ENCODE data around the gene PROCA1. TPM values are rescaled to one million over a fixed set of nuclear protein-coding genes. Genes with fewer than 3 reads are reported as not detected.

Gene PROCA1
- total and polyA plus RNA-seq, 12 donors: 0.61 to 8.8 (median 2.2) TPM; not detected in 1

DNA sequence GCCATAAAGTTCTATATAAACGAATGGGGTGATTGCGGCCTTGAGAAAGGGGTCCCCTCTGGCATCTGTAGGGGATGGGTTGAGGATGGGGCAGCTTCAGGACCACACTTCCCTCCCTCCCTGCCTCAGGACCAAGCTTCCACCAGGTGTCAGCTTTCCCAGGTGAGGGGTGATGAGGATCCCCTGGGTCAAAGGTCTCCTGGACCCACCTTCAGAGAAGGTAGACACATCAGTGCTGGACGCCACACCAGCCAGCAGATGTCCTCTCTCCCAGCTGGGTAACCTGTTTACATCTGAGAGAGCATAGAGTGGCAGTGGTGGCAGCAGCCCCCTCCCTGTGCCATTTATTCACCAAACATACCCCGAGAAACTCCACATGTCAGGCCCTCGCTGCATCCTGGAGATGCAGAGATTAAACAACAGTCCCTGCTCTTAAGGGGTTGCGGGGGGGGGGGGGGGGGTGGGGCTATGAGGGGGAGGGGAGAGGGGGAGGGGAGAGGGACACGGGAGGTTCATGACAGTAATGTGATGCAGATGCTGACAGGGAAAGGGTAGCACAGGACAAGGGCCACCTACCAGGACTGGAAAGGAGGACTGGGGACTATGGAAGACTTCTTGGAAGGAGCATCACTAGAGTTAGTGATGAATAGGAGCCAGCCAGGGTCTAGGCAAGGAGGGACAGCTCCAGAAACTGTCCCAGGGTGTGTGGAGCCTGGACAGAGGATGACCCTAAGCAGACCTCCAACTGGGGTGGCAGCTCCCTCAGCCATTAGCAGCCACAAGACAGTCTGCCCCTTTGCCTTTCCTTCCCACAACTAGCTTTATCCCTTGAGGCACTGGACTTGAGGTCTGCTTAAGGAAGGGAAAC, 5.0 kb downstream of the PROCA1 start:
- DNase-seq: no peak
- no peak for TF ChIP-seq POLR2A (IDR thresholded peaks at IDR 0.05)
- TF ChIP-seq, protein P1, sequence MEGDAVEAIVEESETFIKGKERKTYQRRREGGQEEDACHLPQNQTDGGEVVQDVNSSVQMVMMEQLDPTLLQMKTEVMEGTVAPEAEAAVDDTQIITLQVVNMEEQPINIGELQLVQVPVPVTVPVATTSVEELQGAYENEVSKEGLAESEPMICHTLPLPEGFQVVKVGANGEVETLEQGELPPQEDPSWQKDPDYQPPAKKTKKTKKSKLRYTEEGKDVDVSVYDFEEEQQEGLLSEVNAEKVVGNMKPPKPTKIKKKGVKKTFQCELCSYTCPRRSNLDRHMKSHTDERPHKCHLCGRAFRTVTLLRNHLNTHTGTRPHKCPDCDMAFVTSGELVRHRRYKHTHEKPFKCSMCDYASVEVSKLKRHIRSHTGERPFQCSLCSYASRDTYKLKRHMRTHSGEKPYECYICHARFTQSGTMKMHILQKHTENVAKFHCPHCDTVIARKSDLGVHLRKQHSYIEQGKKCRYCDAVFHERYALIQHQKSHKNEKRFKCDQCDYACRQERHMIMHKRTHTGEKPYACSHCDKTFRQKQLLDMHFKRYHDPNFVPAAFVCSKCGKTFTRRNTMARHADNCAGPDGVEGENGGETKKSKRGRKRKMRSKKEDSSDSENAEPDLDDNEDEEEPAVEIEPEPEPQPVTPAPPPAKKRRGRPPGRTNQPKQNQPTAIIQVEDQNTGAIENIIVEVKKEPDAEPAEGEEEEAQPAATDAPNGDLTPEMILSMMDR (IDR thresholded peaks at IDR 0.05): no peak
- H3K36me3 ChIP-seq (replicated peaks in 1 of 2): peaks cover 0 to 18% of the 10 kb centered on the region in 2 donors
- 49 to 76% (median 60%) methylated on average over 2 to 6 of the region's 7 CpGs for WGBS, 4 donors
- intact Hi-C loops (cut with DNase I): loop anchor here in 1 of 2 donors (10.0 kb wide), 1 partner anchor 52 kb away; no protein-coding TSS in a partner anchor
- H3K4me3 ChIP-seq: no peak overlapping the region
- no peaks in the 10 kb centered on the region for H3K27me3 ChIP-seq
- H3K9me3 ChIP-seq (replicated peaks in 1 of 3): no peaks in the 10 kb centered on the region
- H3K4me1 ChIP-seq (replicated peaks in 1 of 2): peaks cover 5 to 12% of the 10 kb centered on the region in 2 donors
- no peak overlapping the region for H3K27ac ChIP-seq

DNA sequence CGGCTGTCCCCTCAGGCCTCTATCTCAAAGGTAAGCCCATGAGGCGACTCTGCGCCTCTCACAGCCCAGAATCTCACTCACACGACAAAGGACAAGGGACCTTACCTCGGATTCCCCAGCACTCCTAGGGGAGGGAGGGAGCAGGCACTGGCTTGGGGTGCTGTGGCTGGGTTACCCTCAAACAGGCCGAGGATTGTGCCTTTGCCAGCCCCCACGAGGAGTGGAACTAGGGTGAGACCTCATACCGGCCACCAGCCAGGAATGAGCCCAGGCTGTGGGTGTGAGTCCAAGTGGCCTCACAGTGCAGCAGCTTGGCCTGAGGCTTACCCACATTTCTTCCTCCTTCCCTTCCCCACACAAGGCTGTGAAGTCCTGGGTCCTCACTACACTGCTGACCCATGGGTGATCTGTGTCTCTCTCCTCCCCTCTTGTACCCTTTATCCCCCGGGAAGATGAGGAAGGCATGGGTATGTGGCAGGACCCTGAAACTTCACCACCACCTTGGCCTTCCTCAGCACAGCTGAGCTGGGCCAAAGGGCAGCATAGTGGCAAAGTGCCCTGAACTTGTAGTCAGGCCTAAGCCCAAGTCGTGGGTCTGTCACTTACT, 5.9 kb downstream of the PROCA1 start:
- Histone ChIP-seq H3K27me3 (no peaks in the 10 kb centered on the region), H3K36me3 (replicated peaks in 1 of 2) (peaks cover 0 to 26% of the 10 kb centered on the region in 2 donors), H3K9me3 (replicated peaks in 1 of 3) (no peaks in the 10 kb centered on the region), H3K4me3 (no peak overlapping the region), H3K4me1 (replicated peaks in 1 of 2) (peaks cover 0 to 8% of the 10 kb centered on the region in 2 donors), H3K27ac (no peak overlapping the region)
- TF ChIP-seq, protein P1 (IDR thresholded peaks at IDR 0.05): no peak
- TF ChIP-seq POLR2A (IDR thresholded peaks at IDR 0.05): no peak
- WGBS, 4 donors: 56 to 72% (median 66%) methylated on average over 5 to 10 of the region's 10 CpGs
- no peak for DNase-seq
- intact Hi-C loops (cut with DNase I): loop anchor here in 1 of 2 donors (10.0 kb wide), 1 partner anchor 51 kb away; no protein-coding TSS in a partner anchor

DNA sequence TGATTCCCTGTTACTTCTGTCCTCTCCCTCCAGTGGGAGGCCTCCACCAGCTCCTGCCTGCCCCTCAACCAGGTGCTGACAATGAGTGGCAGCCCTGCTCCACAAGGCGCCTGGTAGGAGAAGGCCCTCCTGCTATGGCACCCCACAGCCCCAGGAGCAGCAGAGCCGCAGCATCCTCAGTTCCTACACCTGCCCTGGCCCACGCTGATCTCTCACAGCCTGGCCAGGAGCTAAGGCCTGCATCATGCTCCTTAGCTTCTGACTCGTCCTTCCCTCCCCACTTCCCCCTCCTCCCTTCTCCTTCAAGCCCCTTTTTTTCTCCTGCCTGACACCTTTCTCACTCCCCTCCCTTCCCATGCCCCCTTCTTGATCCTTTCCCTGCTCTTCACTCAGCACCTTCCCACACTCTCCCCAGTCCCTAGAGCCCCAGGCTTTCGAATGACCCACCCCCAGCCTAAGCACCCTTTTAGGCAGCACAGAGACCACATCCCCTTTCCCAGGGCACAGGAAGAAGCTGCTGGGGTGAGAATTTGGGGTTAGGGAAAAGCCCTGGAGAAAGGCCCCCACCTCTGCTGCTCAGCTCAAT, 6.5 kb downstream of the PROCA1 start:
- Histone ChIP-seq H3K4me1 (replicated peaks in 1 of 2) (peaks cover 0 to 3% of the 10 kb centered on the region in 2 donors), H3K4me3 (no peak overlapping the region), H3K27me3 (no peaks in the 10 kb centered on the region), H3K9me3 (replicated peaks in 1 of 3) (no peaks in the 10 kb centered on the region), H3K27ac (no peak overlapping the region), H3K36me3 (replicated peaks in 1 of 2) (peaks cover 0 to 33% of the 10 kb centered on the region in 2 donors)
- 77 to 85% (median 78%) methylated on average over 4 to 5 of the region's 5 CpGs for WGBS, 4 donors
- intact Hi-C loops (cut with DNase I): loop anchor here in 1 of 2 donors (10.0 kb wide), 1 partner anchor 50 kb away; no protein-coding TSS in a partner anchor
- no peak for DNase-seq
- TF ChIP-seq POLR2A (IDR thresholded peaks at IDR 0.05): no peak
- TF ChIP-seq, protein P1 (IDR thresholded peaks at IDR 0.05): no peak

Data from adrenal gland (tissue), 12 donors.